Activated CD4-positive, alpha-beta memory T cell treated with anti-CD3 and anti-CD28 coated beads for 36 hours (primary cell): ENCODE data around the gene CABP1. TPM values are rescaled to one million over a fixed set of nuclear protein-coding genes. Genes with fewer than 3 reads are reported as not detected.

Experiments used
- CTCF ChIA-PET: fragments of 350-600 bp; sonication (Branson Sonifier 250); formaldehyde crosslinking; loops from one replicate; lab custom pipeline; 2021; ENCODE audit warnings: antibody characterized with exemption, inconsistent platforms; lab: Charles Lee
- POLR2A ChIA-PET: fragments of 350-600 bp; sonication (Branson Sonifier 250); formaldehyde crosslinking; loops from one replicate; lab custom pipeline; 2021; ENCODE audit warnings: antibody characterized with exemption; lab: Charles Lee
- DNase-seq: peaks from one replicate; pipeline ENCODE4 v3.0.0-alpha.2; 2020
- H3K27ac Mint-ChIP-seq: one replicate; pipeline ENCODE4 v1.8.0; 2021; ENCODE audit warnings: mixed read lengths
- H3K27me3 Mint-ChIP-seq: one replicate; pipeline ENCODE4 v1.8.0; 2021; ENCODE audit warnings: mixed read lengths
- H3K36me3 Mint-ChIP-seq: one replicate; pipeline ENCODE4 v1.8.0; 2021; ENCODE audit warnings: mixed read lengths
- H3K4me1 Mint-ChIP-seq: one replicate; pipeline ENCODE4 v1.8.0; 2021; ENCODE audit warnings: low read depth, mixed read lengths
- H3K4me3 Mint-ChIP-seq: one replicate; pipeline ENCODE4 v1.8.0; 2021; ENCODE audit warnings: mild to moderate bottlenecking, mixed read lengths
- H3K9me3 Mint-ChIP-seq: one replicate; pipeline ENCODE4 v1.8.0; 2021; ENCODE audit warnings: mixed read lengths
- intact Hi-C: fragments of 100-400 bp; cut with micrococcal nuclease; formaldehyde crosslinking; loops from one replicate; pipeline ENCODE4 v1.15.1; 2023
- total RNA-seq, 2 experiments: library from RNA; stranded (reverse); gene quantifications; one replicate each; pipeline ENCODE4 v1.2.3, GENCODE V29; 2021

CABP1 gene
- total RNA-seq, 2 experiments from 2014 or later = 0.24 to 0.29 TPM

DNA sequence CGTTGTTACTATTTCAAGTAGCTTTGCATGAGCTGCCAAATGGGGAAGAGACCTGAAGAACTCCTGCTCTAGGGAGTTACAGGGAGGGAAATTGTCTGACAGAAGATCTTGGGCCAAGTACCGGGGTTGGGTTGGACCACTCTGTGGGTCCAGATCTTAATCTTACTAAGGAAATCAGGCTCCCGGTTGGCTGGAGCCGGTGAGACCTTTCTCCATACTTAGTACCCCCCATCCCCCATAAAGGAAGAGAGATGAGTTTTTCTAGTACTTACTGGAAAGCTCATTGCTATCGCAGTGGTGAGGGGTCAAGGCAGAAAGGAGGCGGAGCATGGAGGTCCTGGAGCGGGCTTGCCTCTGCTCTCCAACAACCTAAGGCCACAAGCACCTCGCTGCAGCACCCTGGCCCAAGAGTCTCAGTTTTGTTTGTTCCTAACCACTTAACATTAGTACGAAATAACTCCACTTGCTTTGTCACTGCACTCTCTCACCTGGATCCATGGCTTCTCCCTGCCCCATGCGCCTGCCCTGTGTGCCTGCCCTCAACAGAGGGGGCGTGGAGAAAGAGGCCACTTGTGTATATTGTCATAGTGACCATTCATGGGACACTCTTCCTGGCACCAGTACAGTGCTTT is 63.0 kb downstream of the CABP1 start:
- no peak overlapping the region for H3K4me3 Mint-ChIP-seq
- peaks cover 16% of the 10 kb centered on the region for H3K36me3 Mint-ChIP-seq
- DNase-seq = no peak
- no peaks in the 10 kb centered on the region for H3K27me3 Mint-ChIP-seq
- intact Hi-C loops = no loop called here
- ChIA-PET POLR2A (no interaction called here), CTCF (interaction anchor here (0.9 to 1.4 kb wide), 2 partner anchors 55 to 122 kb away, joined by 3 to 6 read pairs; partner anchors contain the start of gene POP5)
- no peaks in the 10 kb centered on the region for H3K4me1 Mint-ChIP-seq
- no peak overlapping the region for H3K27ac Mint-ChIP-seq
- no peaks in the 10 kb centered on the region for H3K9me3 Mint-ChIP-seq

DNA sequence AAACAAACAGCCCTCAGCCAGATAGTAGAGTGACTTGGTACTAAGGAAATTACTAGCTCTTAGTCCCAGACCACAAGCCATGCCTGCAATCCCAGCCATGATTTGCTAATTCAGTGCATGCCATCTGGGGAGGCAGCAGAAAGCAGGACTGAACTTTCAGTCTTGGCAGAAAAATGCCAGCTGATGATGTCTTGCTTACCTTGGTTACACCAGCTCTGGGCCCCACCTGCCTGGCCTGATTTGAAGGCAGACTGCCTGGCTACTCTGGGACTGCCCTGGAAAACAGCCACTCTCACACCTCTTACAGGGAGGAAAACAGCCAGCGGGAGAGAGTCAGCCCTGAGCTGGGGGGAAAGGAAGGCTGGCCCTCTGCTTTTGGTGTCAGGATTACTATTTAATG is 65.2 kb downstream of the CABP1 start:
- CTCF ChIA-PET = interaction anchor here (0.6 to 1.4 kb wide), 2 partner anchors 56 to 58 kb away, joined by 3 to 4 read pairs; no protein-coding TSS in a partner anchor
- POLR2A ChIA-PET = no interaction called here
- Mint-ChIP-seq H3K4me3 (no peak overlapping the region), H3K4me1 (peaks cover 5% of the 10 kb centered on the region), H3K27ac (no peak overlapping the region), H3K27me3 (no peaks in the 10 kb centered on the region), H3K36me3 (peaks cover 4% of the 10 kb centered on the region), H3K9me3 (no peaks in the 10 kb centered on the region)
- no peak for DNase-seq
- intact Hi-C loops = no loop called here

DNA sequence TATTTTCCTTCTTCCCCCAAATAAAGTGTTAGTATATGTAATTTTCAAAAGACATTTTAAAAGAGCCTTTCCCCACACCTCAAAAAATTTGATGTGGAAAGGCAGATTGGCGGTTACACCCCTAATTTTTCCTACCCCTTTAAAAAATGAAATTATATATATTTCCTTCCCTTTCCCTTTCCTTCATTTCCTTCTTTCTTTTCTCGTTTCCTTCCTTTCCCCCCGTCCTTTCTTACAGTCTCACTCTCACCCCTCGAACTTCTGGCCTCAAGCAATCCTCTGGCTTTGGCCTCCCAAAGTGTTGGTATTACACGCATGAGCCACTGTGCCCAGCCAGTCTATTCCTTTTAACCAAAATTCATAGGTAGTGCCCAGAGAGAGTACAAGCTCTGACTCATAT is 65.6 kb downstream of the CABP1 start:
- Mint-ChIP-seq H3K36me3 (peaks cover under 1% of the 10 kb centered on the region), H3K27me3 (no peaks in the 10 kb centered on the region), H3K27ac (no peak overlapping the region), H3K9me3 (no peaks in the 10 kb centered on the region), H3K4me1 (peaks cover 5% of the 10 kb centered on the region), H3K4me3 (no peak overlapping the region)
- intact Hi-C loops = no loop called here
- no peak for DNase-seq
- POLR2A ChIA-PET = no interaction called here
- CTCF ChIA-PET = interaction anchor here (1.4 kb wide), 1 partner anchor 57 kb away, joined by 4 read pairs; no protein-coding TSS in a partner anchor

DNA sequence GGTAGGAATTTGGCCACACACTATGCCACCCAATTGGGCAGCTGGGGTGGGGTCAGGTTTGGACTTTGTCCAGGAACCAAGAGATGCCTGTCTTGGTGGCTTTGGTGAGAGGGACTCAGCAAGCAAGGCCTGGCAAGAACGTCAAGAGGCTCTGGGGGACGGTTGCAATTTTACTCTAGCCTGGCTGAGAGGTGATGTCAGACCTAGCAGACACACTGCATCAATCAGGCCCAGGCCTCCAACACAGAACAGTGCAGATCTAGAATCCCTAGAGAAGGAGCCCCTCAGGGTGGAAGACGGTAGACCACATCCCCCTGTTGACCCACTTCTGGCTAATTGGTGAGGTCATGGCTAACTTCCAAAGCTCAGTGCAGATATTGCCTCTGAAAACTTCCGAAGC is 68.2 kb downstream of the CABP1 start:
- no peak for DNase-seq
- H3K9me3 Mint-ChIP-seq = no peaks in the 10 kb centered on the region
- intact Hi-C loops = no loop called here
- CTCF ChIA-PET = interaction anchor here (1.1 to 5.3 kb wide), 3 partner anchors 61 to 263 kb away, joined by 3 to 52 read pairs (median 4); no protein-coding TSS in a partner anchor
- H3K4me1 Mint-ChIP-seq = peaks cover 28% of the 10 kb centered on the region
- no peak overlapping the region for H3K27ac Mint-ChIP-seq
- H3K36me3 Mint-ChIP-seq = peaks cover 5% of the 10 kb centered on the region
- no peaks in the 10 kb centered on the region for H3K27me3 Mint-ChIP-seq
- POLR2A ChIA-PET = interaction anchor here (1.0 to 3.7 kb wide), 4 partner anchors 10 to 173 kb away, joined by 3 to 15 read pairs (median 4); partner anchors contain the start of gene MLEC
- H3K4me3 Mint-ChIP-seq = no peak overlapping the region

DNA sequence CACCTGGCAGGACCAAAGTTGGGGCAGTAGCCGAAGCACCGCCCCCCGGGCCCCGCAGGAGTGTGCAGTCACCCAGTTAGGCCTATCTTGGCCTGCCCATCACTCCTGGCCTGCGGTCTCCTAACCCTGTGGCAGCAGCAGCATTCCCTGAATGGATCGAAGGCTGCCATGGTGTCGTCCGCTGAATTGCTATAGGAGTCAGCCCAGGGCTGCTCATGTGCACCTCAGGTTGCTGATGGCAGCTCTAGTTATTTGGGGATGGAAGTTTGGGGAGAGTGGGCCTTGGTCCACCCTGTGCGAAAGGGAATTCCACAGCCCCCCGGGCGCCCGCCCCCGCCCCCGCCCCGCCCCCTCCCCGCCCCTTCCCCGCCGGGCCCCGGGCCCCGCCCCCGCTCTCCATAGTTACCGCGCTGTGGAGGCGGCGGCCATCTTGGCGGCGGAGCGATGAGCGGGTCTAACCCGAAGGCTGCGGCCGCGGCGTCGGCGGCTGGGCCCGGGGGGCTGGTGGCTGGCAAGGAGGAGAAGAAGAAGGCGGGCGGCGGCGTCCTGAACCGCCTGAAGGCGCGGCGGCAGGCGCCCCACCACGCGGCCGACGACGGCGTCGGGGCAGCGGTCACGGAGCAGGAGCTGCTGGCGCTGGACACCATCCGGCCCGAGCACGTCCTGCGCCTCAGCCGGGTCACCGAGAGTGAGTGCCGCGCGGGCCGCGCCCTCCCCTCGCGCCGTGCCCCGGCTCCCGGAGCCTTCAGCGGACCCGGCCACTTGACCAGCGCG is 69.8 kb downstream of the CABP1 start, which contains the start of gene UNC119B:
Gene UNC119B (plus strand): TSS at position 428 of the 774 bp plus-strand sequence. CDS start 17 bp downstream, at position 445.
- ChIA-PET CTCF (interaction anchor here (1.2 to 5.3 kb wide), 3 partner anchors 62 to 262 kb away, joined by 4 to 52 read pairs (median 9); no protein-coding TSS in a partner anchor), POLR2A (interaction anchor here (0.7 to 3.7 kb wide), 6 partner anchors 12 to 419 kb away, joined by 3 to 15 read pairs (median 3); partner anchors contain the start of genes CABP1, DYNLL1, MLEC and RNU4-2)
- peak; percentile 78 for DNase-seq
- Mint-ChIP-seq H3K4me1 (peaks cover 33% of the 10 kb centered on the region), H3K9me3 (no peaks in the 10 kb centered on the region), H3K27me3 (no peaks in the 10 kb centered on the region), H3K4me3 (peak within 1 kb of the TSS; percentile 84), H3K36me3 (peaks cover 15% of the 10 kb centered on the region), H3K27ac (peak within 1 kb of the TSS; percentile 67)
- intact Hi-C loops = loop anchor here (1.0 kb wide), 1 partner anchor 127 kb away; no protein-coding TSS in a partner anchor

DNA sequence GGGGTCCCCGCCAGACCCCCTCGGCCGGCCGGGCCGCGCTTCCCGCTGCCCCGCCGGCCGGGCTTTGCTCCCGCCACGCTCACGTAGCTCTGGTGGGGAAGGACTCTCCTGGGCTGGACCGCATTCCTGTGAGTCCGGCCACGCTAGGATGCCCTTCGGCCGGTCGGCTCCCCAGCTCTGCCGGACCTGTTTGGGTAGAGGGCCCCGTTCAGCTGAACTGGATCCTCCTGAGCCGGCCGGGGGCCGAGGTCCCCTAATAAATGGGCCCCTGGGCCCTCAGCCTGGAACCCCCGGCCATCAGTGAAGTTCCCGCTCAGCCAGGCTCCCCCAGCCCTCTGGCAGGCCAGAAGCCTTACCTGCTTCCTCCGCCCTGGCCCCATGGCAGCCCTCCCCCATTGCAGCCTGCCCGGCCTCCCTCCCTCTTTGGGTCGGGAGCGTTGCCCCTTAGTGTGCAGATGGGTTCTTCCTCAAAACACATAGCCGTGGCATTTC is 70.4 kb downstream of the CABP1 start:
- intact Hi-C loops = loop anchor here (1.0 kb wide), 2 partner anchors 25 to 128 kb away; no protein-coding TSS in a partner anchor
- no peaks in the 10 kb centered on the region for H3K9me3 Mint-ChIP-seq
- H3K4me1 Mint-ChIP-seq = peaks cover 33% of the 10 kb centered on the region
- peak; percentile 51 for DNase-seq
- ChIA-PET POLR2A (interaction anchor here (0.7 to 3.7 kb wide), 5 partner anchors 13 to 419 kb away, joined by 3 to 15 read pairs (median 3); partner anchors contain the start of genes CABP1, DYNLL1, MLEC and RNU4-2), CTCF (interaction anchor here (0.9 to 5.3 kb wide), 7 partner anchors 10 to 261 kb away, joined by 3 to 52 read pairs (median 4); no protein-coding TSS in a partner anchor)
- H3K27me3 Mint-ChIP-seq = no peaks in the 10 kb centered on the region
- H3K27ac Mint-ChIP-seq = peak overlapping the region; percentile 62
- peak overlapping the region; percentile 84 for H3K4me3 Mint-ChIP-seq
- H3K36me3 Mint-ChIP-seq = peaks cover 18% of the 10 kb centered on the region

DNA sequence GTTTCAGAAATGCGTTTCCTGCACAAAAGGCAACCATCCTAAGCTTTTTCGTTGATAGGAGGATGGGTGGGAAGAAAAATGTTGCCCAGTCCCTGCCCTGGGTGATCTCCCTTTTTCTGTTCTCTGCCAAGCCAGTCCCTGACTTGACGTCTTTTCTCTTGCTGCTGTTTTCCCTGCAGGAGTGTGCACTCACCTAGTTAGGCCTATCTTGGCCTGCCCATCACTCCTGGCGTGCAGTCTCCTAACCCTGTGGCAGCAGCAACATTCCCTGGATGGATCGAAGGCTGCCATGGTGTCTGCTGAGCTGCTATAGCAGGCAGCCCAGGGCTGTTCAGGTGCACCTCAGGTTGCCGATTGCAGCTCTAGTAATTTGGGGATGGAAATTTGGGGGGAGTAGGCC is 71.0 kb downstream of the CABP1 start:
- H3K27ac Mint-ChIP-seq = peak overlapping the region; percentile 62
- H3K4me3 Mint-ChIP-seq = peak overlapping the region; percentile 84
- intact Hi-C loops = loop anchor here (1.0 kb wide), 1 partner anchor 25 kb away; no protein-coding TSS in a partner anchor
- DNase-seq = no peak
- ChIA-PET CTCF (interaction anchor here (0.9 to 5.3 kb wide), 8 partner anchors 9 to 260 kb away, joined by 3 to 52 read pairs (median 4); partner anchors contain the start of gene ACADS), POLR2A (interaction anchor here (1.2 to 3.7 kb wide), 4 partner anchors 13 to 420 kb away, joined by 3 to 15 read pairs (median 3); partner anchors contain the start of genes DYNLL1, MLEC and RNU4-2)
- peaks cover 33% of the 10 kb centered on the region for H3K4me1 Mint-ChIP-seq
- H3K9me3 Mint-ChIP-seq = no peaks in the 10 kb centered on the region
- no peaks in the 10 kb centered on the region for H3K27me3 Mint-ChIP-seq
- peaks cover 20% of the 10 kb centered on the region for H3K36me3 Mint-ChIP-seq

DNA sequence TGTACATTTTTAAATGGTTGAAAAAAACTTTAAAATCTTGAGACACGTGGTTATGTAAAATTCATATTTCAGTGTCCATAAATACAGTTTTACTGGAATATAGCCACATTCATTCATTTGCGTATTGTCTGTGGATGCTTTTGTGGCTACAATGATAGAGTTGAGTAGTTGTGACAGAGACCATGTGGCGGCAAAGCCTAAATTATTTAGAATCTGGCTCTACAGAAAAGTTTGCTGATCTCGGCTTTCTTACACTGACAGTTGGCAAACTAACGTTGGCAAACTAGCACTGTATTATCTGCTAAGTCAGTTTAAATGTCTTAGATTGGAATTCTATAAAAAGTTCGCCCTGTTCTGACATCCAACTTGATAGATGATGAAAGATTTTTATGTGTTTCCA is 72.2 kb downstream of the CABP1 start:
- Mint-ChIP-seq H3K4me3 (no peak overlapping the region), H3K4me1 (peaks cover 33% of the 10 kb centered on the region), H3K36me3 (peaks cover 28% of the 10 kb centered on the region), H3K27me3 (no peaks in the 10 kb centered on the region), H3K27ac (no peak overlapping the region), H3K9me3 (no peaks in the 10 kb centered on the region)
- CTCF ChIA-PET = interaction anchor here (0.8 to 5.3 kb wide), 3 partner anchors 65 to 174 kb away, joined by 3 to 52 read pairs (median 17); no protein-coding TSS in a partner anchor
- intact Hi-C loops = no loop called here
- no peak for DNase-seq
- POLR2A ChIA-PET = no interaction called here

DNA sequence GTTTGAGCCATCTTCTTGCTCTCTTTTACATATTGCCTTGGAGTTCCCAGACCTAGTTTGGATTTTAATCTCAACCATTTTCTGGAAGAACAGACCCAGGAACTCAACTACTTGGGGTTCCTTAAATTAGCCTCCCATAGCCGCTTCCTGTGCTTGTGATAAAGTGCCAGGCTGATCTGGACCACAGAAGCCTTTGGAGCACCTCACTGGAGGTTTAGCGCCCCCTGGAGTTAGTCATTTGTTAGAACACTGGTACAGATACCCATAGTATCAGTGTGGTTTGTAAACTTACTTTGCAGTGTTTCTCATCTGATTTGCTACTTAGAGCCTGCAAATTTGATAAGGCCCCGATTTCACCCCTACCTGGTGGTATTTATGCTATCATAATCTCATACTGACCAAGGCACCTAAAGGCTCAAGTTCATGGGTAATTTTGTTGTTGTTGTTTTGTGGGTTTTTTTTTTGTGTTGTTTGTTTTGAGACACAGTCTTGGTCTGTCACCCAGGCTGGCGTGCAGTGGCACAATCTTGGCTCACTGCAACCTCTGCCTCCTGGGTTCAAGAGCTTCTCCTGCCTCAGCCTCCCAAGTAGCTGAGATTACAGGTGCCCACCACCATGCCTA is 73.5 kb downstream of the CABP1 start:
- peaks cover 33% of the 10 kb centered on the region for H3K4me1 Mint-ChIP-seq
- H3K27me3 Mint-ChIP-seq = no peaks in the 10 kb centered on the region
- H3K4me3 Mint-ChIP-seq = no peak overlapping the region
- peaks cover 39% of the 10 kb centered on the region for H3K36me3 Mint-ChIP-seq
- intact Hi-C loops = loop anchor here (1.0 kb wide), 2 partner anchors 67 to 131 kb away; no protein-coding TSS in a partner anchor
- ChIA-PET POLR2A (no interaction called here), CTCF (interaction anchor here (1.0 to 2.5 kb wide), 4 partner anchors 66 to 258 kb away, joined by 3 to 28 read pairs (median 13); partner anchors contain the start of gene POP5)
- DNase-seq = peak; percentile 77
- H3K9me3 Mint-ChIP-seq = no peaks in the 10 kb centered on the region
- peak overlapping the region; percentile 20 for H3K27ac Mint-ChIP-seq
